HFFc6 (cell line): ENCODE data around the gene ACSM4. TPM values are rescaled to one million over a fixed set of nuclear protein-coding genes. Genes with fewer than 3 reads are reported as not detected.

Experiments used
- DNase-seq: peaks from one replicate; pipeline ENCODE4 v3.0.0-alpha.2; 2018
- H3K27ac Mint-ChIP-seq: 2 replicates; pipeline ENCODE4 v1.8.0; 2020; ENCODE audit warnings: mild to moderate bottlenecking, mixed read lengths
- H3K27me3 Mint-ChIP-seq: 2 replicates; pipeline ENCODE4 v1.8.0; 2021; ENCODE audit warnings: mild to moderate bottlenecking, moderate library complexity, mixed read lengths; ENCODE audit not compliant: insufficient read depth
- H3K36me3 Mint-ChIP-seq: 2 replicates; pipeline ENCODE4 v1.8.0; 2021; ENCODE audit warnings: low read depth, mixed read lengths
- H3K4me1 Mint-ChIP-seq: 2 replicates; pipeline ENCODE4 v1.8.0; 2020; ENCODE audit warnings: low read depth, mixed read lengths
- H3K4me3 Mint-ChIP-seq: 2 replicates; pipeline ENCODE4 v1.8.0; 2020; ENCODE audit warnings: mild to moderate bottlenecking, moderate library complexity, mixed read lengths
- H3K9me3 Mint-ChIP-seq: 2 replicates; pipeline ENCODE4 v1.8.0; 2020; ENCODE audit warnings: mild to moderate bottlenecking, mixed read lengths
- long read RNA-seq: library from polyadenylated mRNA; unstranded; transcript quantifications from one replicate; pipeline ENCODE4 v2.0.0, GENCODE V29; 2019
- total RNA-seq, 6 experiments: library from RNA; stranded (reverse); fragmentation: NEBNext Ultra II Directional; extraction: Animal tissue kit (Norgen Biotek cat#: 25700); gene quantifications; 2 replicates in 1 of 6; 3 replicates in 5 of 6; pipeline ENCODE4 v1.2.3, GENCODE V29; 2021
- TF ChIP-seq, protein P1 (sequence below): fragments of 200-600 bp; sonication (generic); IDR thresholded peaks from 2 replicates; pipeline ENCODE4 v1.5.0; 2021; ENCODE audit warnings: antibody characterized with exemption, mild to moderate bottlenecking

The ACSM4 gene, protein sequence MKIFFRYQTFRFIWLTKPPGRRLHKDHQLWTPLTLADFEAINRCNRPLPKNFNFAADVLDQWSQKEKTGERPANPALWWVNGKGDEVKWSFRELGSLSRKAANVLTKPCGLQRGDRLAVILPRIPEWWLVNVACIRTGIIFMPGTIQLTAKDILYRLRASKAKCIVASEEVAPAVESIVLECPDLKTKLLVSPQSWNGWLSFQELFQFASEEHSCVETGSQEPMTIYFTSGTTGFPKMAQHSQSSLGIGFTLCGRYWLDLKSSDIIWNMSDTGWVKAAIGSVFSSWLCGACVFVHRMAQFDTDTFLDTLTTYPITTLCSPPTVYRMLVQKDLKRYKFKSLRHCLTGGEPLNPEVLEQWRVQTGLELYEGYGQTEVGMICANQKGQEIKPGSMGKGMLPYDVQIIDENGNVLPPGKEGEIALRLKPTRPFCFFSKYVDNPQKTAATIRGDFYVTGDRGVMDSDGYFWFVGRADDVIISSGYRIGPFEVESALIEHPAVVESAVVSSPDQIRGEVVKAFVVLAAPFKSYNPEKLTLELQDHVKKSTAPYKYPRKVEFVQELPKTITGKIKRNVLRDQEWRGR
- not detected for total RNA-seq
- long read RNA-seq = 0 reads

DNA sequence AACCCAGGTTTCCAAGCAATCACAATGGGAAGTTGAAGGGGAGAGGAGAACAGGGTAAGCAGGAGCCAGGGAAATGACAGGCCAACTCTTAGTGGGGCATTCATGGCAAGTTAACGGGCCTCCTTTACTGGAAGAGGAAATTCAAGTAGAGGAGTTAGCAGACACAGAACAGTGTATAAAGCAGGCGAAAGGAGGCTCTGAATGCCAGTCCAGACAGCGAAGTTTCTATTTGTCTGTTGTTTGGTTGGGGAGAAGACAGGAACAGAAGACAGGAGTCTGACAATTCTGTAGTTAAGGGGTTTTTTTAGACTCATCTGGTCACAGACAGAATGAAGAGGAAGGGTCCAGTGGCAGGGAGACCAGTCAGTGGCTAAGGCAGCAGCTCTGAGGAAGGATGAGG, at the start of gene ACSM4:
Gene ACSM4, plus strand, starts transcription at position 301 of the 400 bp plus-strand sequence. CDS start 260 bp downstream, outside the sequence.
- H3K27ac Mint-ChIP-seq = no peak within 1 kb of the TSS

GRCh38 chr12:7259060-7259459, 44.8 kb upstream of the ACSM4 start:
- DNase-seq = no peak
- peaks cover 5% of the 10 kb centered on the region for H3K27me3 Mint-ChIP-seq
- no peak overlapping the region for H3K27ac Mint-ChIP-seq
- no peaks in the 10 kb centered on the region for H3K4me1 Mint-ChIP-seq
- TF ChIP-seq, protein P1, sequence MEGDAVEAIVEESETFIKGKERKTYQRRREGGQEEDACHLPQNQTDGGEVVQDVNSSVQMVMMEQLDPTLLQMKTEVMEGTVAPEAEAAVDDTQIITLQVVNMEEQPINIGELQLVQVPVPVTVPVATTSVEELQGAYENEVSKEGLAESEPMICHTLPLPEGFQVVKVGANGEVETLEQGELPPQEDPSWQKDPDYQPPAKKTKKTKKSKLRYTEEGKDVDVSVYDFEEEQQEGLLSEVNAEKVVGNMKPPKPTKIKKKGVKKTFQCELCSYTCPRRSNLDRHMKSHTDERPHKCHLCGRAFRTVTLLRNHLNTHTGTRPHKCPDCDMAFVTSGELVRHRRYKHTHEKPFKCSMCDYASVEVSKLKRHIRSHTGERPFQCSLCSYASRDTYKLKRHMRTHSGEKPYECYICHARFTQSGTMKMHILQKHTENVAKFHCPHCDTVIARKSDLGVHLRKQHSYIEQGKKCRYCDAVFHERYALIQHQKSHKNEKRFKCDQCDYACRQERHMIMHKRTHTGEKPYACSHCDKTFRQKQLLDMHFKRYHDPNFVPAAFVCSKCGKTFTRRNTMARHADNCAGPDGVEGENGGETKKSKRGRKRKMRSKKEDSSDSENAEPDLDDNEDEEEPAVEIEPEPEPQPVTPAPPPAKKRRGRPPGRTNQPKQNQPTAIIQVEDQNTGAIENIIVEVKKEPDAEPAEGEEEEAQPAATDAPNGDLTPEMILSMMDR = no peak
- no peaks in the 10 kb centered on the region for H3K36me3 Mint-ChIP-seq
- H3K4me3 Mint-ChIP-seq = no peak overlapping the region
- no peaks in the 10 kb centered on the region for H3K9me3 Mint-ChIP-seq

More for the DNA sequence above, at the start of gene ACSM4:
- Mint-ChIP-seq H3K36me3 (no peaks in the 10 kb centered on the region), H3K27me3 (peaks cover 18% of the 10 kb centered on the region), H3K9me3 (no peaks in the 10 kb centered on the region), H3K4me1 (no peaks in the 10 kb centered on the region), H3K4me3 (no peak within 1 kb of the TSS)
- TF ChIP-seq, protein P1 = no peak
- DNase-seq = no peak

DNA sequence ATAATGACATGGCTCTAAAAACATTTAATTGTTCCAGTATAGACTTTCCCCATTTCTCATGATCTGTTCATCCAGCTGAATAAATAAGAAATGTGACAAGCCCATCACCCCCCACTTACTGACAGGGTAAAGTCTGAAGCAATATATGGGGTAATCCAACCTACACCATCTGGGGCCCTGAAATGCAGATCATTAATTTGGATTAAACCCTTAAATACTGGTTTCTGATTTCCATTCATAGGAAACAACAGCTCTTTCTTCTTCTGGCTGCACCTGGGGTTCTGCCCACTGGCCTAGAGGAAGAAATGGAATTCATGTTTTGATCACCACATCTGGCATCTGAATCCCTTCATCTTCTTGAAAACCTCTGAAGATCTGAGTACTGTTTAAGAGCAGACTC, 39.3 kb upstream of the ACSM4 start:
- Mint-ChIP-seq H3K9me3 (no peaks in the 10 kb centered on the region), H3K27ac (no peak overlapping the region), H3K4me3 (no peak overlapping the region), H3K36me3 (no peaks in the 10 kb centered on the region), H3K27me3 (peaks cover 5% of the 10 kb centered on the region), H3K4me1 (peaks cover 5% of the 10 kb centered on the region)
- no peak for DNase-seq
- TF ChIP-seq, protein P1 = no peak

GRCh38 chr12:7265251-7265650, 38.6 kb upstream of the ACSM4 start:
- H3K27me3 Mint-ChIP-seq = peaks cover 5% of the 10 kb centered on the region
- no peak overlapping the region for H3K27ac Mint-ChIP-seq
- no peak overlapping the region for H3K4me3 Mint-ChIP-seq
- TF ChIP-seq, protein P1 = no peak
- H3K36me3 Mint-ChIP-seq = no peaks in the 10 kb centered on the region
- no peak for DNase-seq
- H3K9me3 Mint-ChIP-seq = no peaks in the 10 kb centered on the region
- peaks cover 6% of the 10 kb centered on the region for H3K4me1 Mint-ChIP-seq

DNA sequence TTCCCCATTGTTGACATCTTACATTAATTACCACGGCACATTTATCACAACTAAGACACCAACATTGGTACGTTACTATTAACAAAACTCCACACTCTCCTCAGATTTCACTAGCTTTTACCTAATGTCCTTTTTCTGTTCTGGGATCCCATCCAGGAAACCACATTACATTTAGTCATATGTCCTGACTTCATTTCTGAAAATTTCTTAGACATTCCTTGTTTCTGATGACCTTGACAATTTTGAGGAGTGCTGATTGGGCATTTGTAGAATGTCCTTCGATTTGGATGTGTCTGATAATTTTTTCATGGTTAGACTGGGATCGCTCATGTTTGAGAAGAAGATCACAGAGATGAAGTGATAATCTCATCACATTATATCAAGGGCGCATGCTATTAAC, 34.6 kb upstream of the ACSM4 start:
- H3K27me3 Mint-ChIP-seq = peaks cover 3% of the 10 kb centered on the region
- no peak overlapping the region for H3K27ac Mint-ChIP-seq
- DNase-seq = no peak
- no peaks in the 10 kb centered on the region for H3K9me3 Mint-ChIP-seq
- peaks cover 6% of the 10 kb centered on the region for H3K4me1 Mint-ChIP-seq
- H3K4me3 Mint-ChIP-seq = no peak overlapping the region
- no peaks in the 10 kb centered on the region for H3K36me3 Mint-ChIP-seq
- TF ChIP-seq, protein P1 = no peak
